A549 treated with CpdA at 1 μM for 4 hours (cell line): ENCODE measurements around the gene ZNF705A. TPM values are rescaled to one million over a fixed set of nuclear protein-coding genes. Genes with fewer than 3 reads are reported as not detected.

ENCODE experiments used
- total RNA-seq: library from RNA; stranded (reverse); fragments of 200-300 nt; extraction: Qiagen RNA extraction; gene quantifications from 5 replicates; pipeline ENCODE4 v1.2.3, GENCODE V29; 2022; ENCODE audit warnings: low read depth

The ZNF705A gene
- total RNA-seq = not detected in 5 replicates

GRCh38 chr12:8156845-8157244, at the start of gene ZNF705A:
ZNF705A (plus strand) TSS chr12:8157015; CDS start chr12:8172626, 15,611 bp downstream.

GRCh38 chr12:8123124-8123912, 33.5 kb upstream of the ZNF705A start, which contains the start of gene CLEC4A:
CLEC4A (plus strand) TSS chr12:8123617; CDS start chr12:8123879, 262 bp downstream.

GRCh38 chr12:8226992-8227731, 70.3 kb downstream of the ZNF705A start, which contains the start of gene FAM90A1:
FAM90A1 (minus strand) TSS chr12:8227618; CDS start chr12:8224832, 2,786 bp downstream.

Other genes starting within 250 kb of the ZNF705A start
- gene SLC2A3, start 220.8 kb upstream of the ZNF705A start, total RNA-seq = 3.4 to 6.7 TPM (median 5.2 TPM) in 5 replicates
- 7.7 to 10.4 TPM (median 10.2 TPM) in 5 replicates for gene FOXJ2, start 124.3 kb upstream of the ZNF705A start, total RNA-seq
- not detected in 5 replicates for gene C3AR1, start 90.7 kb upstream of the ZNF705A start, total RNA-seq
- 12.7 to 24.7 TPM (median 13.9 TPM) in 5 replicates for gene NECAP1, start 74.7 kb upstream of the ZNF705A start, total RNA-seq
- gene CLEC4A, start 33.4 kb upstream of the ZNF705A start, total RNA-seq = 0.10 TPM in 1 of 5 replicates, not detected in the others
- 0.06 to 0.14 TPM (median 0.09 TPM) in 4 of 5 replicates, not detected in the other for gene FAM90A1, start 70.6 kb downstream of the ZNF705A start, total RNA-seq